Measurements from ENCODE around the gene VASH2. TPM values are rescaled to one million over a fixed set of nuclear protein-coding genes. Genes with fewer than 3 reads are reported as not detected.

VASH2 gene
- total RNA-seq, 1 donor from 2014 or later = not detected

DNA sequence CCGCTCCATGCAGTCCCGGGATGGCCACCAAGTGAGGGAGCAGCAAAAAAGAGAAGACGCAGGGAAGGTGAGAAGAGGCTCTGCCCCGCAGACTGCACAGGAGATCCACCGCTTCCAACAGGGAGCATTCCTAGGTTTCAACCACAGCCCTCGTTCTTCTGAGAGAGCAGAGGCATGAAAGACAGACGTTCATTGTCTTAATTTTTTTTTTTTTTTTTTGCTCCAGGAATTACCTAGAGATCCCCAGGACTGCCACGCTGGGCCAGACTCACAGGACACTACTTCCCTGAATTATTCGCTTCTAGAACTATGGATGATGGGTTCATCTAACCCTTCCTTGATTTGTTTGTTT, 33.2 kb upstream of the VASH2 start:
- TF ChIP-seq, protein P1, sequence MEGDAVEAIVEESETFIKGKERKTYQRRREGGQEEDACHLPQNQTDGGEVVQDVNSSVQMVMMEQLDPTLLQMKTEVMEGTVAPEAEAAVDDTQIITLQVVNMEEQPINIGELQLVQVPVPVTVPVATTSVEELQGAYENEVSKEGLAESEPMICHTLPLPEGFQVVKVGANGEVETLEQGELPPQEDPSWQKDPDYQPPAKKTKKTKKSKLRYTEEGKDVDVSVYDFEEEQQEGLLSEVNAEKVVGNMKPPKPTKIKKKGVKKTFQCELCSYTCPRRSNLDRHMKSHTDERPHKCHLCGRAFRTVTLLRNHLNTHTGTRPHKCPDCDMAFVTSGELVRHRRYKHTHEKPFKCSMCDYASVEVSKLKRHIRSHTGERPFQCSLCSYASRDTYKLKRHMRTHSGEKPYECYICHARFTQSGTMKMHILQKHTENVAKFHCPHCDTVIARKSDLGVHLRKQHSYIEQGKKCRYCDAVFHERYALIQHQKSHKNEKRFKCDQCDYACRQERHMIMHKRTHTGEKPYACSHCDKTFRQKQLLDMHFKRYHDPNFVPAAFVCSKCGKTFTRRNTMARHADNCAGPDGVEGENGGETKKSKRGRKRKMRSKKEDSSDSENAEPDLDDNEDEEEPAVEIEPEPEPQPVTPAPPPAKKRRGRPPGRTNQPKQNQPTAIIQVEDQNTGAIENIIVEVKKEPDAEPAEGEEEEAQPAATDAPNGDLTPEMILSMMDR (IDR thresholded peaks at IDR 0.05; ENCODE audit: insufficient read depth, low read length, severe bottlenecking) = no peak
- H3K36me3 ChIP-seq (ENCODE audit: control insufficient read depth, insufficient read depth, low read length) = no peaks in the 10 kb centered on the region
- FAIRE-seq = no peak
- no peak overlapping the region for H3K4me3 ChIP-seq (ENCODE audit: low read depth, low read length)
- no peak for DNase-seq (ENCODE audit: low read depth)
- no peaks in the 10 kb centered on the region for H3K27me3 ChIP-seq (ENCODE audit: control insufficient read depth, insufficient read depth, low read length)

DNA sequence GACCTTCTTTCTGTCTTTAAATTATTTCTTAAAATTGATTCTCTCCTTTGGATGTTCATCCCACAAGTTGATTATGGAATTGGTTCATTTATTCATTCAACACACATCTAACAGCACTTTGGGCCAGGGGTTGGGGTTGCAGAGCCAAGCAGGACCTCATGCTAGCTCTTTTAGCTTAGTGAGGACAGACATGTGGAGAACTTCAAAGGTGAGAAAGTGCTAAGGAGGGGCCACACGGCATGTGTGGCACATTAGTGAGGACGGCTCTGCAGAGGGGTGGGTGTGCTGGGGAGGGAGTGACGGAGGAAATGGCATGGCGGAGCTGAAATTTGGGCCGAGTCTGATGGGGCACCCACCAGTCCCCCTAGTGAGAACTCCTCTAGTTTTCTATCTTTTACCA, 32.5 kb upstream of the VASH2 start:
- TF ChIP-seq, protein P1 (IDR thresholded peaks at IDR 0.05; ENCODE audit: insufficient read depth, low read length, severe bottlenecking) = no peak

DNA sequence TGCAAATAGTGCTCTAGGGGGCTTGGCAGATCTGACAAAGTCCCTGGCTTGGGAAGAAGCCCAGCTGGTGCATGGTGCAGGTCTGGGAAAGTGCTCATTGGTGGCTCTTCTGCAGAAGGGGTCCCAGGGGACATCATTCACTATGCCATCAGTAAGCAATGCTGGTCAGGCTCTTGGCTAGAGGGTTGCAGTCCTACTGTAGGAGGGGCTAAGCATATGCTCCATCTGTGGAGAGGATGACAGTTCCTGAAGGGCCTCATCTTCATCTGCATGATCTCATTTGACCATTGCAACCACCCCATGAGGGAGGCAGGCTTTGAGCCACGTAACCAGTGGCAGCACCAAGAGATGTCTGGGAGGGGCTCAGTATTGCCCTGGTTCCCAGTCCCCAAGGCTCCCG, 31.5 kb upstream of the VASH2 start:
- DNase-seq (ENCODE audit: low read depth) = no peak

More for the DNA sequence above, 32.5 kb upstream of the VASH2 start:
- no peak overlapping the region for H3K4me3 ChIP-seq (ENCODE audit: low read depth, low read length)
- DNase-seq (ENCODE audit: low read depth) (no peak), FAIRE-seq (no peak)
- H3K27me3 ChIP-seq (ENCODE audit: control insufficient read depth, insufficient read depth, low read length) = no peaks in the 10 kb centered on the region
- no peaks in the 10 kb centered on the region for H3K36me3 ChIP-seq (ENCODE audit: control insufficient read depth, insufficient read depth, low read length)

DNA sequence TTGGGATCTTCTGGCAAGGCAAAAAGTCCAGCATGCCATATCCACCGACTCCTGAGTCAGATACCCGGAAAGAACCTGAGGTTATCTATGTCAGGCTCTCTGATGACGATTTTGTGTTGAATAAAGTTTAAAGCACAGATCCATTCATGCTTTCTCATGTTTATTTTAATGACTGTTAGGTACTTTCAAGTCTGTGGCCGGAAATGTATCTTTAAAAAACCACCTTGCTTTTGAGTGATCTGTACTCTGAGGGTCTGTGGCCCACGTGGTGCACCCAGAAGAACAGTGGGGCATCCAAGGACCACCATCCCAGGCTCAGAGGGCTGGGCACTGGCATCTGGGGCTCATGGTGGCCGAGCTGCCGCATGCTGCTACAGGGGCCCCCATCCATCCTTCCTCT, 30.1 kb upstream of the VASH2 start:
- H3K36me3 ChIP-seq (ENCODE audit: control insufficient read depth, insufficient read depth, low read length) = no peaks in the 10 kb centered on the region
- DNase-seq (ENCODE audit: low read depth) = no peak
- no peak overlapping the region for H3K4me3 ChIP-seq (ENCODE audit: low read depth, low read length)
- TF ChIP-seq, protein P1 (IDR thresholded peaks at IDR 0.05; ENCODE audit: insufficient read depth, low read length, severe bottlenecking) = no peak
- no peak for FAIRE-seq
- no peaks in the 10 kb centered on the region for H3K27me3 ChIP-seq (ENCODE audit: control insufficient read depth, insufficient read depth, low read length)

More for the DNA sequence above, 31.5 kb upstream of the VASH2 start:
- Histone ChIP-seq H3K27me3 (ENCODE audit: control insufficient read depth, insufficient read depth, low read length) (no peaks in the 10 kb centered on the region), H3K4me3 (ENCODE audit: low read depth, low read length) (no peak overlapping the region), H3K36me3 (ENCODE audit: control insufficient read depth, insufficient read depth, low read length) (no peaks in the 10 kb centered on the region)
- TF ChIP-seq, protein P1 (IDR thresholded peaks at IDR 0.05; ENCODE audit: insufficient read depth, low read length, severe bottlenecking) = no peak
- no peak for FAIRE-seq

DNA sequence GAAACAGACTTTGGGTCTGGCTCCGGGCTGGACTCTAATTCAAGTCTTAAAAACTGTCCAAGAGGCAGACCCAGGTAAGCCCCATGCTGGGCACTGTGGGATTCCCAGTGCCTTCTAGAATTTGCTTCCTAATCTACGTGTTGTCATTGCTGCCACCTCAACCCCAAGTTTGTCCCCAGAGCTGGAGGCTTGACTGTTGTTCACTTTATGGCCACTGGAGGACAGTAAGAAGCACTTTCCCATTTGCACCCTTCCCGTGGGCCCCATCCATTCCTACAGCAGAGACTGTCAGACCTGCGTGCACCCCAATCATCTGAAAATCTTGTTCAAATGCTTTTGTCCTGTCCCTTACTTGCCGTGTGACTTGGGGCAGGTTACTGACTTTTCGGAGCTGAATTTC, 29.4 kb upstream of the VASH2 start:
- H3K27me3 ChIP-seq (ENCODE audit: control insufficient read depth, insufficient read depth, low read length) = no peaks in the 10 kb centered on the region
- H3K36me3 ChIP-seq (ENCODE audit: control insufficient read depth, insufficient read depth, low read length) = no peaks in the 10 kb centered on the region
- TF ChIP-seq, protein P1 (IDR thresholded peaks at IDR 0.05; ENCODE audit: insufficient read depth, low read length, severe bottlenecking) = peak; percentile 26
- H3K4me3 ChIP-seq (ENCODE audit: low read depth, low read length) = no peak overlapping the region
- no peak for FAIRE-seq
- no peak for DNase-seq (ENCODE audit: low read depth)

DNA sequence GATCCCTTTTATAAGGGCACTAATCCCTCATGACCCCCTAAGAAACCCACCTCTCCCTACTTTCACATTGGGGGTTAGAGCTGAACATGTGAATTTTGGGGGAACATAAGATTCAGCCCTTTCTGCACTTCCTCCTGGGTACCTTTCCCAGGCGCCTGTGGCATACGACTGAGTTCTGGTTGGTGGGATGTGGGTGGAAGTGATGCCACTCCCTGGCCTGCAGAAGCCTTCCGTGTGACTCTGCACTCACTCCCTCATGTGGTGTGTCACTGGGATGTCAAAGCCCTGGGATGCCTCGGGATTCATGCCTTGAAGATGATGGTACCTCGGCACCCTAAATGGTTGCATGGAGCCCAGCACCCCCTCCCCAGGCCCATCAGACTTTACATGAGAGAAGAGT, 28.3 kb upstream of the VASH2 start:
- no peak for FAIRE-seq
- Histone ChIP-seq H3K4me3 (ENCODE audit: low read depth, low read length) (no peak overlapping the region), H3K36me3 (ENCODE audit: control insufficient read depth, insufficient read depth, low read length) (no peaks in the 10 kb centered on the region), H3K27me3 (ENCODE audit: control insufficient read depth, insufficient read depth, low read length) (no peaks in the 10 kb centered on the region)
- TF ChIP-seq, protein P1 (IDR thresholded peaks at IDR 0.05; ENCODE audit: insufficient read depth, low read length, severe bottlenecking) = no peak
- no peak for DNase-seq (ENCODE audit: low read depth)
